ENCODE data around the gene C1orf159. TPM values are rescaled to one million over a fixed set of nuclear protein-coding genes. Genes with fewer than 3 reads are reported as not detected.

Gene C1orf159
- polyA plus RNA-seq, 1 donor from 2014 or later: 31.5 TPM

DNA sequence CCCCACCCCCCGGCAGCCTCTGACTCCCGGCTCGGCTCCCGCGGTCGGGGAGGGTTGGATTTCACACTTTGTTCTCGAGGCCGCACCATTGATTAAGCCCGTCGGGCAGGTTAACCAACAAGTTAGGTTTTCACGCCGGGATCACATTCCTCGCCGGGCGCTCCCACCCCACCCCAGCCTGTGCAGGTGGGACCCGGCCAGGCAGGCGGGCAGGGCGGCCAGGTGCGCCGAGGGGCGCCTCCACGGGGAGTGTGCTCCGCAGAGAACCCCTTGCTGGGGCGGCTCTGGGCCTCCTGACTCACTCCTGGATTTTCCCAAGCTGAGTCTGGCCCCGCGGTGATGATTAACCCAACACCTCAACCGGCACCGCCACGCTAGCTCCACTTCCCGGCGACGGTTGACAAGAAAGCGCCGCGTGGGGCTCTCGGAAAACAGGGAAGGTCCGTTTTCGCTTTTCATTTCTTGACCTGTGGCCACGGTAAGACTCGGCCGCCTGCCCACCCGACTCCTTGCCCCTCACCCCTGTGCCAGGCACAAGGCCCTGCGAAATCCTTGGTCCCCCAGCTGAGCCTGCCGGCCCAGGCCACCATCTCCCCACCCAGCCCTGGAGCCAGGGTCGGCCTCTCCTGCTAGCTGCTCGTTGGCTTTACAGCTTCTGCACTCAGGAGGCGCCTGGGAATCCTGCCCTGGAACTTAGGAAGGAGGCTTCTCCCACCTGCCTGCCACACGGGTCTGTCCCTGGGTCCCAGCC, 49.0 kb upstream of the C1orf159 start:
- H3K9ac ChIP-seq (ENCODE audit: low read length): no peak overlapping the region
- H3K4me2 ChIP-seq (ENCODE audit: low read length): no peak overlapping the region
- H3F3A ChIP-seq (ENCODE audit: insufficient read depth, low read length, poor library complexity, severe bottlenecking): no peaks in the 10 kb centered on the region
- no peak overlapping the region for H3K4me3 ChIP-seq (ENCODE audit: low read length)
- no peaks in the 10 kb centered on the region for H4K20me1 ChIP-seq (ENCODE audit: insufficient read depth)
- no peak for TF ChIP-seq RAD21 (conservative IDR thresholded peaks at IDR 0.05)
- TF ChIP-seq CTCF (IDR thresholded peaks at IDR 0.05; ENCODE audit: poor library complexity, severe bottlenecking): no peak
- no peak for TF ChIP-seq REST (IDR thresholded peaks at IDR 0.05; ENCODE audit: borderline replicate concordance)
- no peak for TF ChIP-seq EZH2 (IDR thresholded peaks at IDR 0.05; ENCODE audit: borderline replicate concordance, insufficient read depth, low read length, poor library complexity, severe bottlenecking)
- no peak for TF ChIP-seq SMC3 (conservative IDR thresholded peaks at IDR 0.05; ENCODE audit: poor library complexity)
- no peaks in the 10 kb centered on the region for H3K9me2 ChIP-seq (ENCODE audit: insufficient read depth, low read length)
- H3K36me3 ChIP-seq (ENCODE audit: insufficient read depth, low read length): no peaks in the 10 kb centered on the region
- H3K9me3 ChIP-seq (ENCODE audit: low read length): no peaks in the 10 kb centered on the region
- H2AFZ ChIP-seq (ENCODE audit: low read depth, low read length): no peak overlapping the region
- no peaks in the 10 kb centered on the region for H3K79me2 ChIP-seq (replicated peaks; ENCODE audit: insufficient read depth, low read length)
- H3K27ac ChIP-seq (ENCODE audit: low read length): no peak overlapping the region
- no peaks in the 10 kb centered on the region for H3K27me3 ChIP-seq (ENCODE audit: insufficient read depth, low read depth, low read length)

GRCh38 chr1:1164361-1164700, 48.4 kb upstream of the C1orf159 start:
- Histone ChIP-seq H3F3A (ENCODE audit: insufficient read depth, low read length, poor library complexity, severe bottlenecking) (no peaks in the 10 kb centered on the region), H3K27me3 (ENCODE audit: insufficient read depth, low read depth, low read length) (no peaks in the 10 kb centered on the region), H4K20me1 (ENCODE audit: insufficient read depth) (no peaks in the 10 kb centered on the region), H3K79me2 (replicated peaks; ENCODE audit: insufficient read depth, low read length) (no peaks in the 10 kb centered on the region), H3K27ac (ENCODE audit: low read length) (no peak overlapping the region), H3K36me3 (ENCODE audit: insufficient read depth, low read length) (no peaks in the 10 kb centered on the region), H3K9me3 (ENCODE audit: low read length) (no peaks in the 10 kb centered on the region), H2AFZ (ENCODE audit: low read depth, low read length) (no peak overlapping the region), H3K9me2 (ENCODE audit: insufficient read depth, low read length) (no peaks in the 10 kb centered on the region), H3K4me2 (ENCODE audit: low read length) (no peak overlapping the region), H3K9ac (ENCODE audit: low read length) (no peak overlapping the region), H3K4me3 (ENCODE audit: low read length) (no peak overlapping the region)
- TF ChIP-seq REST (IDR thresholded peaks at IDR 0.05; ENCODE audit: borderline replicate concordance): no peak
- TF ChIP-seq RAD21 (conservative IDR thresholded peaks at IDR 0.05): no peak

Measured in neural cell (in vitro differentiated cells).